ENCODE results near the gene OR2H1. TPM values are rescaled to one million over a fixed set of nuclear protein-coding genes. Genes with fewer than 3 reads are reported as not detected.

The OR2H1 gene
- total RNA-seq, 1 experiment from 2014 or later, result not detected

DNA sequence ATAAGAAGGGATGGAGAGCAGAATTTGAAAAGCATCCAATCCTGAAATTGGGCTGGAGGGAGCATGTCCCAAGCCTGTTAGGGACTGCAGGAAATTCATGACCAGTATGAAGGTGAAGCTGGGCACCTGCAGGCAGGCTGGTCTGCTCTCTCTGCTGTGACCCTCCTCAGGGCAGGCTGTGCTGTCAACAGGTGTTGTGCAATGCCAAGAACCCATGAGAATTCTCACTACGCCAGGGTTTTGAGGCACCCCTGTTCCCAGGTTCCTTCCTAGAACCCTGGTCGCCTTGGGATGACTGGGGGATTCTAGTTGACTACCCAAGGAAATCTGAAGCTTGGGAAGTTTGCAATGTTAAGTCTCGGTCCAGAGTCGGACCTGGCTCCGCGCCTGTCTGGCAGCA, 44.2 kb downstream of the OR2H1 start (continued):
- TF ChIP-seq ZBTB43 (CRISPR knock-in tag; IDR thresholded peaks at IDR 0.05), result no peak
- TF ChIP-seq, protein P1, sequence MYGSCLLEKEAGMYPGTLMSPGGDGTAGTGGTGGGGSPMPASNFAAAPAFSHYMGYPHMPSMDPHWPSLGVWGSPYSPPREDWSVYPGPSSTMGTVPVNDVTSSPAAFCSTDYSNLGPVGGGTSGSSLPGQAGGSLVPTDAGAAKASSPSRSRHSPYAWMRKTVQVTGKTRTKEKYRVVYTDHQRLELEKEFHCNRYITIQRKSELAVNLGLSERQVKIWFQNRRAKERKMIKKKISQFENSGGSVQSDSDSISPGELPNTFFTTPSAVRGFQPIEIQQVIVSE (CRISPR knock-in tag; IDR thresholded peaks at IDR 0.05; ENCODE audit: borderline replicate concordance), result no peak
- TF ChIP-seq NFYB (CRISPR knock-in tag; conservative IDR thresholded peaks at IDR 0.05; ENCODE audit: low read depth), result no peak
- TF ChIP-seq, protein P2, sequence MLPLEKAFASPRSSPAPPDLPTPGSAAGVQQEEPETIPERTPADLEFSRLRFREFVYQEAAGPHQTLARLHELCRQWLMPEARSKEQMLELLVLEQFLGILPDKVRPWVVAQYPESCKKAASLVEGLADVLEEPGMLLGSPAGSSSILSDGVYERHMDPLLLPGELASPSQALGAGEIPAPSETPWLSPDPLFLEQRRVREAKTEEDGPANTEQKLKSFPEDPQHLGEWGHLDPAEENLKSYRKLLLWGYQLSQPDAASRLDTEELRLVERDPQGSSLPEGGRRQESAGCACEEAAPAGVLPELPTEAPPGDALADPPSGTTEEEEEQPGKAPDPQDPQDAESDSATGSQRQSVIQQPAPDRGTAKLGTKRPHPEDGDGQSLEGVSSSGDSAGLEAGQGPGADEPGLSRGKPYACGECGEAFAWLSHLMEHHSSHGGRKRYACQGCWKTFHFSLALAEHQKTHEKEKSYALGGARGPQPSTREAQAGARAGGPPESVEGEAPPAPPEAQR (CRISPR knock-in tag; IDR thresholded peaks at IDR 0.05), result no peak
- no peak for TF ChIP-seq EMX1 (CRISPR knock-in tag; IDR thresholded peaks at IDR 0.05)
- no peak for TF ChIP-seq SOX15 (CRISPR knock-in tag; IDR thresholded peaks at IDR 0.05)
- no peak for TF ChIP-seq ZBTB21 (CRISPR knock-in tag; IDR thresholded peaks at IDR 0.05; ENCODE audit: borderline replicate concordance)
- TF ChIP-seq STAT6 (CRISPR knock-in tag; conservative IDR thresholded peaks at IDR 0.05; ENCODE audit: low read depth), result no peak
- TF ChIP-seq, protein P3, sequence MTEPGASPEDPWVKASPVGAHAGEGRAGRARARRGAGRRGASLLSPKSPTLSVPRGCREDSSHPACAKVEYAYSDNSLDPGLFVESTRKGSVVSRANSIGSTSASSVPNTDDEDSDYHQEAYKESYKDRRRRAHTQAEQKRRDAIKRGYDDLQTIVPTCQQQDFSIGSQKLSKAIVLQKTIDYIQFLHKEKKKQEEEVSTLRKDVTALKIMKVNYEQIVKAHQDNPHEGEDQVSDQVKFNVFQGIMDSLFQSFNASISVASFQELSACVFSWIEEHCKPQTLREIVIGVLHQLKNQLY (CRISPR knock-in tag; IDR thresholded peaks at IDR 0.05), result no peak
- no peak for TF ChIP-seq ZNF671 (CRISPR knock-in tag; IDR thresholded peaks at IDR 0.05)
- TF ChIP-seq IRF1 (CRISPR knock-in tag; IDR thresholded peaks at IDR 0.05), result no peak
- TF ChIP-seq, protein P4, sequence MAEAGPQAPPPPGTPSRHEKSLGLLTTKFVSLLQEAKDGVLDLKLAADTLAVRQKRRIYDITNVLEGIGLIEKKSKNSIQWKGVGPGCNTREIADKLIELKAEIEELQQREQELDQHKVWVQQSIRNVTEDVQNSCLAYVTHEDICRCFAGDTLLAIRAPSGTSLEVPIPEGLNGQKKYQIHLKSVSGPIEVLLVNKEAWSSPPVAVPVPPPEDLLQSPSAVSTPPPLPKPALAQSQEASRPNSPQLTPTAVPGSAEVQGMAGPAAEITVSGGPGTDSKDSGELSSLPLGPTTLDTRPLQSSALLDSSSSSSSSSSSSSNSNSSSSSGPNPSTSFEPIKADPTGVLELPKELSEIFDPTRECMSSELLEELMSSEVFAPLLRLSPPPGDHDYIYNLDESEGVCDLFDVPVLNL (CRISPR knock-in tag; IDR thresholded peaks at IDR 0.05; ENCODE audit: borderline replicate concordance, low read depth), result no peak
- TF ChIP-seq ZNF232 (CRISPR knock-in tag; IDR thresholded peaks at IDR 0.05), result no peak
- no peak for TF ChIP-seq ELF4 (CRISPR knock-in tag; IDR thresholded peaks at IDR 0.05; ENCODE audit: low read depth)
- TF ChIP-seq JUN (CRISPR knock-in tag; IDR thresholded peaks at IDR 0.05), result no peak

- Mint-ChIP-seq H3K4me3 (no peak overlapping the region), H3K27me3 (ENCODE audit: low read depth) (peaks cover 9% of the 10 kb centered on the region), H3K9me3 (no peaks in the 10 kb centered on the region), H3K36me3 (no peaks in the 10 kb centered on the region), H3K4me1 (no peaks in the 10 kb centered on the region), H3K27ac (no peak overlapping the region)
- DNase-seq (ENCODE audit: low spot score) (no peak), ATAC-seq (no peak)
- ChIA-PET POLR2A (no interaction called here), CTCF (no interaction called here)
- no peak for TF ChIP-seq HMGXB4 (CRISPR knock-in tag; IDR thresholded peaks at IDR 0.05)
These were observed 45.2 kb downstream of the OR2H1 start for GRCh38 chr6:29502181-29502580.

Data from WTC11 (cell line).